Type B pancreatic cell (in vitro differentiated cells): ENCODE measurements around the gene TNFRSF8. TPM values are rescaled to one million over a fixed set of nuclear protein-coding genes. Genes with fewer than 3 reads are reported as not detected.

Experiments
- DNase-seq: peaks from one replicate; pipeline ENCODE4 v3.0.0; 2021; ENCODE audit warnings: mixed read lengths; ENCODE audit not compliant: unreplicated experiment; ENCODE audit errors: extremely low spot score
- H3K27ac Mint-ChIP-seq: 2 replicates; pipeline ENCODE4 v1.8.0; 2021; ENCODE audit warnings: mild to moderate bottlenecking, mixed read lengths
- H3K27me3 Mint-ChIP-seq: 2 replicates; pipeline ENCODE4 v1.8.0; 2021; ENCODE audit warnings: mixed read lengths
- H3K36me3 Mint-ChIP-seq: 2 replicates; pipeline ENCODE4 v1.8.0; 2021; ENCODE audit warnings: mixed read lengths
- H3K4me1 Mint-ChIP-seq: one replicate; pipeline ENCODE4 v1.8.0; 2021; ENCODE audit warnings: mixed read lengths; ENCODE audit not compliant: unreplicated experiment
- H3K4me3 Mint-ChIP-seq: 2 replicates; pipeline ENCODE4 v1.8.0; 2021; ENCODE audit warnings: mild to moderate bottlenecking, mixed read lengths
- H3K9me3 Mint-ChIP-seq: 2 replicates; pipeline ENCODE4 v1.8.0; 2021; ENCODE audit warnings: mixed read lengths
- CTCF ChIP-seq: fragments of 200-600 bp; sonication (generic); conservative IDR thresholded peaks from 2 replicates; pipeline ENCODE4 v1.5.0; 2021; ENCODE audit warnings: antibody characterized with exemption, mild to moderate bottlenecking
- microRNA-seq: library from miRNA; unstranded; fragments of <30 nt; microRNA quantifications from one replicate; pipeline ENCODE4, GENCODE V29; 2020
- total RNA-seq: library from RNA; stranded (reverse); gene quantifications from 2 replicates; pipeline ENCODE4 v1.2.1, GENCODE V29; 2021; ENCODE audit warnings: low replicate concordance

Gene TNFRSF8
- total RNA-seq, 1 donor from 2014 or later, result 0.07 TPM

- H3K4me3 Mint-ChIP-seq, result no peak overlapping the region
- H3K4me1 Mint-ChIP-seq, result peaks cover 14% of the 10 kb centered on the region
- no peak for DNase-seq
These were observed 125.0 kb downstream of the TNFRSF8 start for GRCh38 chr1:12188115-12188514.

GRCh38 chr1:12188657-12189327 is 125.7 kb downstream of the TNFRSF8 start:
- no peak for DNase-seq
- peaks cover 10% of the 10 kb centered on the region for H3K4me1 Mint-ChIP-seq
- H3K36me3 Mint-ChIP-seq, result no peaks in the 10 kb centered on the region

More at GRCh38 chr1:12188115-12188514, 125.0 kb downstream of the TNFRSF8 start:
- Mint-ChIP-seq H3K27me3 (peaks cover 8% of the 10 kb centered on the region), H3K36me3 (no peaks in the 10 kb centered on the region), H3K9me3 (no peaks in the 10 kb centered on the region), H3K27ac (no peak overlapping the region)
- no peak for TF ChIP-seq CTCF

GRCh38 chr1:12189328-12189682 is 126.2 kb downstream of the TNFRSF8 start:
- TF ChIP-seq CTCF, result no peak
- Mint-ChIP-seq H3K4me3 (no peak overlapping the region), H3K27me3 (peaks cover 14% of the 10 kb centered on the region), H3K27ac (no peak overlapping the region), H3K36me3 (no peaks in the 10 kb centered on the region), H3K9me3 (no peaks in the 10 kb centered on the region), H3K4me1 (peaks cover 5% of the 10 kb centered on the region)
- DNase-seq, result no peak

More at GRCh38 chr1:12188657-12189327, 125.7 kb downstream of the TNFRSF8 start:
- TF ChIP-seq CTCF, result no peak
- H3K4me3 Mint-ChIP-seq, result no peak overlapping the region
- peaks cover 9% of the 10 kb centered on the region for H3K27me3 Mint-ChIP-seq
- no peak overlapping the region for H3K27ac Mint-ChIP-seq
- no peaks in the 10 kb centered on the region for H3K9me3 Mint-ChIP-seq

- Mint-ChIP-seq H3K4me1 (peaks cover 9% of the 10 kb centered on the region), H3K9me3 (no peaks in the 10 kb centered on the region), H3K36me3 (no peaks in the 10 kb centered on the region), H3K27ac (no peak overlapping the region), H3K4me3 (no peak overlapping the region), H3K27me3 (peaks cover 18% of the 10 kb centered on the region)
- TF ChIP-seq CTCF, result no peak
- DNase-seq, result no peak
These were observed 128.3 kb downstream of the TNFRSF8 start for GRCh38 chr1:12191242-12192032.

Small RNA genes within 50 kb of the gene (microRNA-seq; reads per million reads assigned to microRNA genes)
- not detected for gene MIR4632
- gene MIR6729, result 0.83 reads per million
- not detected for gene MIR7846

Other genes with a start within 250 kb of the TNFRSF8 start
- not detected in 2 replicates for gene NPPA, start 215.5 kb upstream of the TNFRSF8 start, total RNA-seq
- gene NPPB, start 204.4 kb upstream of the TNFRSF8 start, total RNA-seq, result 0.71 and 1.7 TPM in 2 replicates
- gene KIAA2013, start 136.9 kb upstream of the TNFRSF8 start, total RNA-seq, result 39.5 and 50.3 TPM in 2 replicates
- gene PLOD1, start 128.6 kb upstream of the TNFRSF8 start, total RNA-seq, result 81.8 and 110 TPM in 2 replicates
- 71.4 and 72.3 TPM in 2 replicates for gene MFN2, start 82.9 kb upstream of the TNFRSF8 start, total RNA-seq
- gene MIIP, start 43.8 kb upstream of the TNFRSF8 start, total RNA-seq, result 24.0 and 37.6 TPM in 2 replicates
- 2.4 and 3.3 TPM in 2 replicates for gene TNFRSF1B, start 103.7 kb downstream of the TNFRSF8 start, total RNA-seq
- 43.4 and 49.0 TPM in 2 replicates for gene VPS13D, start 166.7 kb downstream of the TNFRSF8 start, total RNA-seq